ENCODE data around the gene SLC25A34.

The SLC25A34 gene

DNA sequence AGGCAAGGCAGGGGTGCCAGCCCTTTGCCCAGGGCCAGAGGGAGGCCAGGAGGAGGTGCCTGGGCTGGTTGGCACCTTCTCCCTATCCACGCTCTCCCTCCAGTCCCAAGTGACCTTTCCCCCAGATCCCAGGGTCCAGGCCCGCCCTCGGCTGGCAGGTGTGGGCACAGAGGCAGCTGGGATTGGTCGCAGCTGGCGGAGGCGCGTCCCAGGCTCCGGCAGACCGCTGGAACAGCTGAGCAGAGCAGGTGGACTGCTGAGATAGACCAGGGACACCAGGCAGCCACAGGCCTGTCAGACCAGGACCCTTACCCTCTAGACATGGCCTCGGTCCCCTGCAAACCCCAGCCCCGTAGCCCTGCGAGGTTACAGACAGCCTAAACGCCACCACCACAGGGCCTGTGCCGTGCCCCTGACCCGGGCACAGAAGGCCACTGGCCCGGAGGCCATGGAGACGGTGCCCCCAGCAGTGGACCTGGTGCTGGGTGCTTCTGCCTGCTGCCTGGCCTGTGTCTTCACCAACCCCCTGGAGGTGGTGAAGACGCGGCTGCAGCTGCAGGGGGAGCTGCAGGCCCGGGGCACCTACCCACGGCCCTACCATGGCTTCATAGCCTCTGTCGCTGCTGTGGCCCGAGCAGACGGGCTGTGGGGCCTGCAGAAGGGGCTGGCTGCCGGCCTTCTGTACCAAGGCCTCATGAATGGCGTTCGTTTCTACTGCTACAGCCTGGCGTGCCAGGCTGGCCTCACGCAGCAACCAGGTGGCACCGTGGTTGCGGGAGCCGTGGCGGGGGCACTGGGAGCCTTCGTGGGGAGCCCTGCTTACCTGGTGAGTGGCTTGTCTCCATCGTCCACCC, at the start of gene SLC25A34:
SLC25A34 (plus strand) TSS at position 221 of the 854 bp plus-strand sequence; CDS start at position 449, 228 bp downstream.
- no peak within 1 kb of the TSS for H3K4me3 ChIP-seq (ENCODE audit: low read depth, low read length)
- TF ChIP-seq, protein P1, sequence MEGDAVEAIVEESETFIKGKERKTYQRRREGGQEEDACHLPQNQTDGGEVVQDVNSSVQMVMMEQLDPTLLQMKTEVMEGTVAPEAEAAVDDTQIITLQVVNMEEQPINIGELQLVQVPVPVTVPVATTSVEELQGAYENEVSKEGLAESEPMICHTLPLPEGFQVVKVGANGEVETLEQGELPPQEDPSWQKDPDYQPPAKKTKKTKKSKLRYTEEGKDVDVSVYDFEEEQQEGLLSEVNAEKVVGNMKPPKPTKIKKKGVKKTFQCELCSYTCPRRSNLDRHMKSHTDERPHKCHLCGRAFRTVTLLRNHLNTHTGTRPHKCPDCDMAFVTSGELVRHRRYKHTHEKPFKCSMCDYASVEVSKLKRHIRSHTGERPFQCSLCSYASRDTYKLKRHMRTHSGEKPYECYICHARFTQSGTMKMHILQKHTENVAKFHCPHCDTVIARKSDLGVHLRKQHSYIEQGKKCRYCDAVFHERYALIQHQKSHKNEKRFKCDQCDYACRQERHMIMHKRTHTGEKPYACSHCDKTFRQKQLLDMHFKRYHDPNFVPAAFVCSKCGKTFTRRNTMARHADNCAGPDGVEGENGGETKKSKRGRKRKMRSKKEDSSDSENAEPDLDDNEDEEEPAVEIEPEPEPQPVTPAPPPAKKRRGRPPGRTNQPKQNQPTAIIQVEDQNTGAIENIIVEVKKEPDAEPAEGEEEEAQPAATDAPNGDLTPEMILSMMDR (IDR thresholded peaks at IDR 0.05; ENCODE audit: borderline replicate concordance, insufficient read depth, low read depth, low read length) = no peak

DNA sequence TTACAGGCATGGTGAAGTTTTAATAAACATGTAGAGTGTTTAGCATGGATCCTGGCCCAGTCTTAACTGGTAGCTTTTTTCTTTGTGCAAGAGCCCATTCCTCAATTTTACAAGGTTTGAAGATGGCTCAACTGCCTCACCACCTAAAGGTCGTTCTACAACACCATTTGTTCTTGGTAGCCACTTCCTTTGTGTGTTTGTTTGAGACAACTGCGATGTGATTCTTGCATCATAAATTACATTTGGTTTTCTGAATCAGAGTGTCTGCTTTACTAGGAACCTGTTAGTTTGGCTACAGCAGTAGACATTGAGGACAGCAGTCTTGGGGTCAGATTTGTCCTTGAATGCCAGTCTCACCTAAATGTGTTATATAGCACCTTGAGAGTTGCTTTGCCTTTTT, 48.6 kb upstream of the SLC25A34 start:
- no peak overlapping the region for H3K4me3 ChIP-seq (ENCODE audit: low read depth, low read length)
- TF ChIP-seq, protein P1 (IDR thresholded peaks at IDR 0.05; ENCODE audit: borderline replicate concordance, insufficient read depth, low read depth, low read length) = no peak

DNA sequence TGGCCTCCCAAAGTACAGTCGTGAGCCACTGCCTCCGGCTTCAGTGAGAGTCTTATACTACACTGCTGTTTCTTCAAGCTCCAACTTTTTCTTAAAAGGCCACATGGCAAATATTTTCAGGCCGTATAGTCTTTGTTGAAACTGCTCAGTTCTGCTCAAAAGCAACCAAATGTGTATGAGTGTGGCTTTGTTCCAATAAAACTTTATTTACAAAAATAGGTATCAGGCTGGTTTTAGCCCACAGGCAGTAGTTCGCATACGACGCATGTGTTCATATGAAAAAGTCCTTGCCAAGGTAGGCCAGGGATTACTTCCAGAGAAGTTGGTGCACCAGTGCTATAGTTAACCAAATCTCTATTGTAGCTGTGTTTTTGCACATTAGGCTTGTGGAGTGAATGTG, 45.7 kb upstream of the SLC25A34 start:
- TF ChIP-seq, protein P1 (IDR thresholded peaks at IDR 0.05; ENCODE audit: borderline replicate concordance, insufficient read depth, low read depth, low read length) = no peak
- H3K4me3 ChIP-seq (ENCODE audit: low read depth, low read length) = no peak overlapping the region

DNA sequence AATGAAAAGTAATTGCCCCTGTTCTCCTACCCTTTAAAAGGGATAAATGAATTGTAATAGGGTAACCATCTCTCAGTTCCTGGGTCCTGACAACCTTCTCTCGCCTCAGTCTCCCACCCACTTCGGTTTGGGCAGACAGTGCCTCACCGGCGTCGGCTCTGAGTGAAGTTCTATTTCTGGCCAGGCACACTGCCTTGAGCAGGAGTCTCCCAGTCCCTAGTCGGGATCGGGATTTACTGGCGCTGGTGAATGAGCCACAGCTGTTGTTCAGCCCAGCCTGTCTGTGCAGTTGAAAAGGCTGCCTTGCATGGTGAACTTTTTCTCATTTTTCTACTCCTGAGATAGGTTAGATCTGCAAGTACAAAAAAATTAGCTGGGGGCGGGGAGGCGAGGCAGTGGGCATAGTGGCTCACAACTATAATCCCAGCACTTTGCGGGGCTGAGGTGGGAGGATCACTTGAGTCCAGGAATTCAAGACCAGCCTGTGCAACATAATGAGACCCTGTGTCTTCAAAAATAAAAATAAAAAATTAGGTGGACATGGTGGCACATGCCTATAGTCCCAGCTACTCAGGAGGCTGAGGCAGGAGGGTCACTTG, 44.5 kb upstream of the SLC25A34 start:
- TF ChIP-seq, protein P1 (IDR thresholded peaks at IDR 0.05; ENCODE audit: borderline replicate concordance, insufficient read depth, low read depth, low read length) = no peak
- no peak overlapping the region for H3K4me3 ChIP-seq (ENCODE audit: low read depth, low read length)

DNA sequence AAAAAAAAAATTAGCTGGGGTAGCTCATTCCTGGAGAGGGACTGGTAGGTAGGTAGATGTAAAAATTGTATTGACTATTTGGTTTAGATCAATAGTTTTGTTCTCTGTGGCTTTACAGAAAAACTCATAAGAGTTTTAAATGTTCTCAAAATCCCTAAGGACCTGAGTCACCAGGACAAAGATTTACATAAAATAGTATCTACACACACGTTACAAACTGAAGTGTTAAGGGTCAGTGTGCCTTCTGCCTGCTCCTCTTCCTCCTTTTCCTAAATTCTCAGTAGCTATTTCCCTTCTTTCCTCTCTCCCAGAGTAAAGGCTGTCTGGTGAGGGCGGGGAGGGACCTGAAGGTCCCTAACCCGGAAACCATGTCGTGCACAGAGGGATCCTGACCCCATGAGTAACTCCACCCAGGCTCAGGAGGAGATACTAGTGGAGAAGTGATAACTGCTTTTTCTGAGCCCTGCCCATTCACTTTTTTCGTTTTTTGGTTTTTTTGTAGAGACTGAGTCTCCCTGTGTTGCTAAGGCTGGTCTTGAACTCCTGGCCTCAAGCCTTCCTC, 43.9 kb upstream of the SLC25A34 start:
- TF ChIP-seq, protein P1 (IDR thresholded peaks at IDR 0.05; ENCODE audit: borderline replicate concordance, insufficient read depth, low read depth, low read length) = no peak
- H3K4me3 ChIP-seq (ENCODE audit: low read depth, low read length) = no peak overlapping the region

DNA sequence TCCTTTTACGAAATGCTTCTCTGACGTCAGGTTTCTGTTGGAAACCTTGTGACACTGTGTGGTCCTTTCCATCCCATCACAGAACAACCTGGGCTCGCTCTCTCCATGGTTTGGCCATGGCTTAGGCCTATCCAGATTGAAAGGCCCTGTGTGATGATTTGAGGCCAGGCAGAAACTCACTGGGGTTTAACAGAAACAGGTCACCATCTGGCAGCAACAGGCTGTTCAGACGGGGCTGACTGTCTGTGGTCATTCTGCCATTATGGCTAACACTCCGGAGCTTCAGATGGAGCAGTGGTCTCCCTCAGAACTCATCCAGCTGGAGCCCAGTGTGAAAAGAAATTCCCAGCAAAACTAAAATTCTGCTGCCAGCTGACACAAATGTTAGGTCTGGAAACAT, 42.7 kb upstream of the SLC25A34 start:
- TF ChIP-seq, protein P1 (IDR thresholded peaks at IDR 0.05; ENCODE audit: borderline replicate concordance, insufficient read depth, low read depth, low read length) = no peak

More for the DNA sequence above, 42.7 kb upstream of the SLC25A34 start:
- no peak overlapping the region for H3K4me3 ChIP-seq (ENCODE audit: low read depth, low read length)

All from GM12875 (cell line).